HAP-1 (cell line): Measurements from ENCODE around the gene HSPB6.
"Not testable (repeated sequence)": the region's sequence is repeated elsewhere in the genome, so short reads cannot be mapped to it uniquely, and the experiment has no call there.

Source experiments
- DNase-seq, 2 experiments: peaks; one replicate each; pipeline ENCODE4 v3.0.0-alpha.2; 2016 to 2020; ENCODE audit warnings: low spot score in 2 of 2
- H3K27me3 ChIP-seq: fragments of 250-450 bp; sonication (Bioruptor Pico); 2 replicates; pipeline ENCODE4 v1.5.1; 2020; ENCODE audit warnings: low read depth, mild to moderate bottlenecking, moderate library complexity
- H3K36me3 ChIP-seq: fragments of 250-450 bp; sonication (Bioruptor Pico); replicated peaks from 2 replicates; pipeline ENCODE4 v1.5.1; 2020; ENCODE audit warnings: mild to moderate bottlenecking
- H3K4me1 ChIP-seq: fragments of 250-450 bp; sonication (Bioruptor Pico); 2 replicates; pipeline ENCODE4 v1.5.1; 2020; ENCODE audit warnings: mild to moderate bottlenecking
- H3K4me3 ChIP-seq: fragments of 250-450 bp; sonication (Bioruptor Pico); 2 replicates; pipeline ENCODE4 v1.5.1; 2020; ENCODE audit warnings: mild to moderate bottlenecking, moderate library complexity
- H3K9me3 ChIP-seq: fragments of 250-450 bp; sonication (Bioruptor Pico); 2 replicates; pipeline ENCODE4 v1.5.1; 2020; ENCODE audit warnings: mild to moderate bottlenecking, moderate library complexity
- in situ Hi-C: fragments of 300-500 bp; cut with MboI; formaldehyde crosslinking; loops from 3 replicates; pipeline ENCODE4 v1.14.3; 2020; ENCODE audit warnings: low sequenced_read_pairs, inconsistent platforms, mixed read lengths

HSPB6 gene

DNA sequence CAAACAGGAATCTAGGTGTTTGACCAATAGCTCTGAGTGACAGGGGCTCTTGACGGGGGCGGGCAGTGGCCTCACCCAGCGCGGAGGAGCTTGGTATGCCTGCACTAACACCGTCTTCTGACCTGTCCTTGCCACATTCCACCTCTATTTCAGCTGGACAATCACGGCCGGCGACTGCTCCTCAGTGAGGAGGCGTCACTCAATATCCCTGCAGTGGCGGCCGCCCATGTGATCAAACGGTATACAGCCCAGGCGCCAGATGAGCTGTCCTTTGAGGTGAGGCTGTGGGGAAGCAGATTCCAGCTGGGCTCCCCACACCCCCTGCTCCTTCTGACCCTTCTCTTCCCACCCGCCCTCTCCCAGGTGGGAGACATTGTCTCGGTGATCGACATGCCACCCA lies 23.2 kb upstream of the HSPB6 start:
- H3K4me1 ChIP-seq, result peaks cover 6% of the 10 kb centered on the region; the same call in 1 of the 2 replicates
- H3K4me3 ChIP-seq, result no peak overlapping the region
- DNase-seq, result no peak
- no peaks in the 10 kb centered on the region for H3K9me3 ChIP-seq
- H3K27me3 ChIP-seq, result no peaks in the 10 kb centered on the region
- in situ Hi-C loops, result no loop called here
- H3K36me3 ChIP-seq, result no peaks in the 10 kb centered on the region

- H3K36me3 ChIP-seq, result no peaks in the 10 kb centered on the region
- no peaks in the 10 kb centered on the region for H3K9me3 ChIP-seq
These were observed 22.2 kb upstream of the HSPB6 start for GRCh38 chr19:35779033-35779432.

DNA sequence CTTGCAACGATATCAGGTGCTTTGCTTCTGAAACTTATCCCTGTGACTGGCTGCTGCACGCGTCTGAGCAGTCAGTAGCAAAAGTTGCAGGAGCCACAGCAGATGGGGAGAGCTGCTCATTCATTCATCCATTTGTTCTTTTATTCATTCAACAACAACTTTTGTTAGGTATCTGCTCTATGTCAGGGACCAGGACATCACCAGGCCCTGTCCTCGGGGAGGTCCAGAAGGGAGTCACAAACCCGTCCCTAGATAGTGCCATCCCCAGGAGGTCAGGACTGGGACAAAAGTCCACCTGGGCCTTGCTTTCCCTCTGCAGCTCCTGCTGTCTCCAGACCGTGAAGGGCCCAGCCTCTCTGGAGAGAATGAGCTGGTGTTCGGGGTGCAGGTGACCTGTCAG lies 21.1 kb upstream of the HSPB6 start:
- no peak overlapping the region for H3K4me3 ChIP-seq
- no peaks in the 10 kb centered on the region for H3K27me3 ChIP-seq
- in situ Hi-C loops, result no loop called here
- no peaks in the 10 kb centered on the region for H3K36me3 ChIP-seq
- DNase-seq, result no peak
- no peaks in the 10 kb centered on the region for H3K9me3 ChIP-seq
- H3K4me1 ChIP-seq, result peaks cover 9% of the 10 kb centered on the region; the same call in 1 of the 2 replicates

More at GRCh38 chr19:35779033-35779432, 22.2 kb upstream of the HSPB6 start:
- no peak overlapping the region for H3K4me3 ChIP-seq
- DNase-seq, result no peak
- H3K4me1 ChIP-seq, result peaks cover 9% of the 10 kb centered on the region; the same call in 1 of the 2 replicates
- no peaks in the 10 kb centered on the region for H3K27me3 ChIP-seq
- in situ Hi-C loops, result no loop called here

DNA sequence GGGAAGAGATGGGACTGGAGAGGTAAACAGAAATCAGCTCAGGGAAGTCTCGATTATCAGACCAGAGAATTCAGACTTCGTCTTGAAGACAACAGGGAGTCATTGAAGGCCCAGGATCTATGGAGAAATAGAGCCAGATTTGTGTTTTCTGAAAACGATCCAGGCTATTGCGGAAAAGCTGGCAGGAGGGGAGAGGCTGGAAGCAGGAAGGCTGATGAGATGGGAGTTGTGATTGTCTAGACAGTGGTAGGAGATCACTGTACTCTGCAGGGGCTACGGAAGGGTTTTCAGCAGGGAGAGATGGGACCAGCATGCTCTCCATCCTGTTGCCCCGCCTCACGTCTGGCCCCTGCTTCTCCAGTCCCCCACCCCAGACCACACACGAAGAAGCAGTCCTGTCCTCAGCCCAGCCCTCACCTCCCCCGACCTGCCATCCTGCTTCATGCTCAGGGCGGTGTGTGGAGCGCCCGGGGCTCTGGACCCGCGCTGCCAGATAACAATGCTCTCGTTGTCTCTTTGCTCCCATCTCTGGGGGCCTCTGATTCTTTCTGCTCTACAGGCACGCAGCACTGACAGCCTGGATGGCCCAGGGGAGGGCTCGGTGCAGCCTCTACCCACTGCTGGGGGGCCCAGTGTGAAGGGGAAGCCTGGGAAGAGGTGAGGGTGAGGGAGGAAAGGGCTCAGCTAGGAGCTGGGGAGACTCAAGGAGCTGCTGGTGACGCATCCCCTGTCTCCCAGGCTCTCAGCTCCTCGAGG lies 20.4 kb upstream of the HSPB6 start:
- H3K27me3 ChIP-seq, result no peaks in the 10 kb centered on the region
- peaks cover 9% of the 10 kb centered on the region; the same call in 1 of the 2 replicates for H3K4me1 ChIP-seq
- H3K36me3 ChIP-seq, result no peaks in the 10 kb centered on the region
- in situ Hi-C loops, result no loop called here
- H3K9me3 ChIP-seq, result no peaks in the 10 kb centered on the region
- no peak for DNase-seq
- H3K4me3 ChIP-seq, result no peak overlapping the region

GRCh38 chr19:35776102-35776788 lies 19.4 kb upstream of the HSPB6 start:
- in situ Hi-C loops, result no loop called here
- no peaks in the 10 kb centered on the region for H3K36me3 ChIP-seq
- H3K4me1 ChIP-seq, result peaks cover 9% of the 10 kb centered on the region; the same call in 1 of the 2 replicates
- DNase-seq, result peak in 1 of 2 experiments; percentile 39
- H3K9me3 ChIP-seq, result no peaks in the 10 kb centered on the region
- H3K4me3 ChIP-seq, result peak overlapping the region; percentile 51
- H3K27me3 ChIP-seq, result no peaks in the 10 kb centered on the region

GRCh38 chr19:35775298-35776101 lies 18.7 kb upstream of the HSPB6 start, which contains the start of gene ARHGAP33:
Gene ARHGAP33, plus strand, starts transcription at chr19:35775564. Its CDS starts 95 bp downstream, at chr19:35775659.
- in situ Hi-C loops, result no loop called here
- DNase-seq, result peak; percentile 97 to 100

DNA sequence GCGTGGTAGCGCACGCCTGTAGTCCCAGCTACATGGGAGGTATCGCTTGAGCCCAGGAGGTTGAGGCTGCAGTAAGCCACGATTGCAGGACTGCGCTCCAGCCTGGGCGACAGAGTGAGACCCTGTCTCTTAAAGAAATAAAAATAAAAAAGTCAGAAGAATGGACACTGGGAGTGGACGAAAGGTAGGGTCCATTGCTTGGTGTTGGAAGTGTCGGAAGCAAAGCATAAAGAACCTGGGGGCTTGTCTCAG lies 18.1 kb upstream of the HSPB6 start:
- H3K27me3 ChIP-seq, result no peaks in the 10 kb centered on the region
- in situ Hi-C loops, result no loop called here
- H3K4me1 ChIP-seq, result peaks cover 9% of the 10 kb centered on the region; the same call in 1 of the 2 replicates
- no peak for DNase-seq
- H3K9me3 ChIP-seq, result no peaks in the 10 kb centered on the region
- H3K36me3 ChIP-seq, result no peaks in the 10 kb centered on the region
- H3K4me3 ChIP-seq, result peak overlapping the region; percentile 13

More at GRCh38 chr19:35775298-35776101, 18.7 kb upstream of the HSPB6 start, which contains the start of gene ARHGAP33:
- Histone ChIP-seq H3K4me1 (peaks cover 9% of the 10 kb centered on the region; the same call in 1 of the 2 replicates), H3K9me3 (no peaks in the 10 kb centered on the region), H3K4me3 (peak within 1 kb of the TSS; percentile 51), H3K27me3 (no peaks in the 10 kb centered on the region), H3K36me3 (no peaks in the 10 kb centered on the region)

DNA sequence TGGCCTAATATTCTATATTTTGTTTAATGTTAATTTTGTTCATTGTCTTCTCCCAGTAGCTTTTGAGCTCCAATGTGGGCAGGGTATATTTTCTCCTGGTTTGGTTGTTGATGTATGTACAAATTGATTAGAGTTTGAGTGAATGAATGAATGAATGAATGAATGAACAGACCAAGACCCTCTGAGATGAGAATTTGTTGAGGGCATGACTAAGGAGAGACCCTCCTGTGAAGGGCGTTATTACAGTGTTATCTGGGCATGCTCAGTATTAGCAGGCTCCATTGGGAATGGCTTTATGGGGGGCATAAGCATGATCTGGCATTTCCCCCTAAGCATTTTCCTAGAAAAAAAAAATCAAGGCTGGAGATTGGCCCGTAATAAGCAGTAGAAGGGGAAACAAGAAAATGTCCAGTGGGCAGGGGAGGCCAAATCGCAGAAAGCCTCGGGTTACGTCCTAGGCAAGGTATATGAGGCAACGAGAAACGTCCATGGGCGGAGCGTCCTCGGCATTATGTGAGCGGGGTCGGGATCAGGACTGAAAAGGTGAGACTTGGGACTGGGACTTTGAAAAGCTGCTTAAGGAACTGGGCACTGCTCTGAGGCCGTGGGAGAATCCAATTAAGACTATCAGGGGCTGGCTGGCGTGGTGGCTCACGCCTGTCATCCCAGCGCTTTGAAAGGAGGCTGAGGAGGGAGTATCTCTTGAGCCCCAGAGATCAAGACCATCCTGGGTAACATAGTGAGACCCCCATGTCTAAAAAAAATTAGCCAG lies 17.6 kb upstream of the HSPB6 start:
- peak in 1 of 2 experiments; percentile 35 for DNase-seq
- H3K9me3 ChIP-seq, result no peaks in the 10 kb centered on the region
- H3K4me3 ChIP-seq, result peak overlapping the region; percentile 13
- in situ Hi-C loops, result no loop called here
- H3K27me3 ChIP-seq, result no peaks in the 10 kb centered on the region
- H3K36me3 ChIP-seq, result no peaks in the 10 kb centered on the region
- H3K4me1 ChIP-seq, result peaks cover 9% of the 10 kb centered on the region; the same call in 1 of the 2 replicates

DNA sequence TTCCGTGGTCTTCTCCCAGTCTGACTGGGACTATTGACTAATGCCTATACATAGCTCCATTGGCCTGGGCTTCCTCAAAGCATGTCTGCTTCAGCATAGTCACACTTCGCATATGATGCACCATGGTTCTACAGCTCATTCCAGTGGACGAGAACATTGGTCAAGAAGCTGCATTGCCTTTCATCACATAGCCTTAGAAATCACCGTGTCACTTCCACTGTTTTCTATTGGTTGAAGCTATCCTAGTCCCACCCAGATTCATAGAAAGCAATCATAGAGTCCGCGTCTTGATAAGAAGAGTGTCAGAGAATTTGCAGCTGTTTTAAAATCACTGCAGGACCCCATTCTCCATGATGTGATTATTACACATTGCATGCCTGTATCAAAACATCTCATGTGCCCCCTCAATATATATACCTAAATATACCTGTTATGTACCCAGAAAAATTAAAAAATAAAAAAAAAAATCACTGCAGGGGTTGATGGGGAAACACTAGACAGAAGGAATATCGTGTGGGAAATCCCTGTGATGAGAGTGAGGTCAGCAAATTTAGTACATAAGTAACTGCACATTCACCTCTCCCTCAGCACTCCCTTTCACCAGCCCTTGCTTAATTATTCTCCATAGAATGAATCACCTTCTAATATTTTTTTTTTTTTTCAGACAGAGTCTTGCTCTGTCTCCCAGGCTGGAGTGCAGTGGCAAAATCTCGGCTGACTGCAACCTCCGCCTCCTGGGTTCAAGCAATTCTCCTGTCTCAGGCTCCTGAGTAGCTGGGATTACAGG lies 16.4 kb upstream of the HSPB6 start:
- no peaks in the 10 kb centered on the region for H3K9me3 ChIP-seq
- peaks cover under 1% of the 10 kb centered on the region; the same call in 1 of the 2 replicates for H3K36me3 ChIP-seq
- in situ Hi-C loops, result no loop called here
- peaks cover 9% of the 10 kb centered on the region; the same call in 1 of the 2 replicates for H3K4me1 ChIP-seq
- H3K27me3 ChIP-seq, result no peaks in the 10 kb centered on the region
- H3K4me3 ChIP-seq, result no peak overlapping the region
- DNase-seq, result no peak

DNA sequence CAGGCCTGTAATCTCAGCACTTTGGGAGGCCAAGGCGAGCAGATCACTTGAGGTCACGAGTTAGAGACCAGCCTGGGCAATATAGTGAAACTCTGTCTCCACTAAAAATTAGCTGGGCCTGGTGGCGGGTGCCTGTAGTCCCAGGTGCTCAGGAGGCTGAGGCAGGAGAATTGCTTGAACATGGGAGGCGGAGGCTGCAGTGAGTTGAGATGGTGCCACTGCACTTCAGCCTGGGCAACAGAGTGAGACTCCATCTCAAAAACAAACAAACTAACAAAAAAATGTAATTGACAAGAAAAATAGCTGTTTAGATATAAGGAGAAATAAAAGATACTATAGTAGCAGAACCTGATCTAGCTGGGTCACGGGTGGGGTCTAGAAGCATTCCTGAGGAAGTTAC lies 15.5 kb upstream of the HSPB6 start:
- in situ Hi-C loops, H3K9me3 ChIP-seq, H3K27me3 ChIP-seq, H3K4me1 ChIP-seq, DNase-seq, H3K36me3 ChIP-seq, H3K4me3 ChIP-seq: not testable (repeated sequence)

GRCh38 chr19:35768082-35768421 lies 11.2 kb upstream of the HSPB6 start:
- H3K27me3 ChIP-seq, result no peaks in the 10 kb centered on the region
- no peak overlapping the region for H3K4me3 ChIP-seq
- no peaks in the 10 kb centered on the region for H3K4me1 ChIP-seq
- DNase-seq, result no peak
- H3K36me3 ChIP-seq, result peaks cover 17% of the 10 kb centered on the region
- in situ Hi-C loops, result no loop called here
- no peaks in the 10 kb centered on the region for H3K9me3 ChIP-seq

GRCh38 chr19:35767288-35768081 lies 10.7 kb upstream of the HSPB6 start:
- Histone ChIP-seq H3K4me3 (no peak overlapping the region), H3K9me3 (no peaks in the 10 kb centered on the region), H3K27me3 (no peaks in the 10 kb centered on the region), H3K36me3 (peaks cover 17% of the 10 kb centered on the region), H3K4me1 (no peaks in the 10 kb centered on the region)
- in situ Hi-C loops, result no loop called here
- no peak for DNase-seq
